Stimulated activated CD4-positive, alpha-beta T cell treated with anti-CD3 and anti-CD28 coated beads, Interleukin-2, amount 100 ng/mL, for 48 hours (primary cell): ENCODE data around the gene ASIC4.

Experiments
- DNase-seq, 2 donors: peaks; one replicate each; pipeline ENCODE4 v3.0.0-alpha.2; 2020

The ASIC4 gene, protein sequence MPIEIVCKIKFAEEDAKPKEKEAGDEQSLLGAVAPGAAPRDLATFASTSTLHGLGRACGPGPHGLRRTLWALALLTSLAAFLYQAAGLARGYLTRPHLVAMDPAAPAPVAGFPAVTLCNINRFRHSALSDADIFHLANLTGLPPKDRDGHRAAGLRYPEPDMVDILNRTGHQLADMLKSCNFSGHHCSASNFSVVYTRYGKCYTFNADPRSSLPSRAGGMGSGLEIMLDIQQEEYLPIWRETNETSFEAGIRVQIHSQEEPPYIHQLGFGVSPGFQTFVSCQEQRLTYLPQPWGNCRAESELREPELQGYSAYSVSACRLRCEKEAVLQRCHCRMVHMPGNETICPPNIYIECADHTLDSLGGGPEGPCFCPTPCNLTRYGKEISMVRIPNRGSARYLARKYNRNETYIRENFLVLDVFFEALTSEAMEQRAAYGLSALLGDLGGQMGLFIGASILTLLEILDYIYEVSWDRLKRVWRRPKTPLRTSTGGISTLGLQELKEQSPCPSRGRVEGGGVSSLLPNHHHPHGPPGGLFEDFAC

DNA sequence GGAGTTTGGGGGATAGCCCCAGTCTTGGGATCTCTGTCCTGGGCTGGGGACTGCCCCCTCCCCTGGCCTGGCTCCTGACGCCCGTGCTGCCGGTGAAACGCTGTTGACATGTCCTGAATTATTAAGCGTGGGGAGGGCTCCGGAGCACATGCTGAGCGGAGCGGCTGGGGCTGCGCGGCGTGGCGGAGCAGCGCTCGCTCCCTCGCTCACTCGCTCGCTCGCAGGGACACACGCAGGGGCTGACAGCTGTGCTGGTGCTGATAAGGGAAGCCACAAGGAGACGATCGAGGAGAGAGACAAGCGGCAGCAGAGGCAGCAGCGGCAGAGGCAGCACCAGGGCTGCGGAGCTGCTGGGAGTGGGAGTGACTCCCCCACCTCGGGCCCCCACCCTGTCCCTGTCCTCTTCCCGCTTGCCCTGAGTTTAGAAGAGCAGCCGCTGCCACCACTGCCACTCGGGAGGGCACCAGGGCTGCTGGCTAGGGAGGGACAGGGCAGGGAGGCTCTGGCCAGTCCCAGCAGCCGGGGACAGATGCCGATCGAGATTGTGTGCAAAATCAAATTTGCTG is at the start of gene ASIC4:
TSS of gene ASIC4 (plus strand) at position 287 of the 566 bp plus-strand sequence. CDS start at position 530, 243 bp downstream.
- DNase-seq, result no peak

DNA sequence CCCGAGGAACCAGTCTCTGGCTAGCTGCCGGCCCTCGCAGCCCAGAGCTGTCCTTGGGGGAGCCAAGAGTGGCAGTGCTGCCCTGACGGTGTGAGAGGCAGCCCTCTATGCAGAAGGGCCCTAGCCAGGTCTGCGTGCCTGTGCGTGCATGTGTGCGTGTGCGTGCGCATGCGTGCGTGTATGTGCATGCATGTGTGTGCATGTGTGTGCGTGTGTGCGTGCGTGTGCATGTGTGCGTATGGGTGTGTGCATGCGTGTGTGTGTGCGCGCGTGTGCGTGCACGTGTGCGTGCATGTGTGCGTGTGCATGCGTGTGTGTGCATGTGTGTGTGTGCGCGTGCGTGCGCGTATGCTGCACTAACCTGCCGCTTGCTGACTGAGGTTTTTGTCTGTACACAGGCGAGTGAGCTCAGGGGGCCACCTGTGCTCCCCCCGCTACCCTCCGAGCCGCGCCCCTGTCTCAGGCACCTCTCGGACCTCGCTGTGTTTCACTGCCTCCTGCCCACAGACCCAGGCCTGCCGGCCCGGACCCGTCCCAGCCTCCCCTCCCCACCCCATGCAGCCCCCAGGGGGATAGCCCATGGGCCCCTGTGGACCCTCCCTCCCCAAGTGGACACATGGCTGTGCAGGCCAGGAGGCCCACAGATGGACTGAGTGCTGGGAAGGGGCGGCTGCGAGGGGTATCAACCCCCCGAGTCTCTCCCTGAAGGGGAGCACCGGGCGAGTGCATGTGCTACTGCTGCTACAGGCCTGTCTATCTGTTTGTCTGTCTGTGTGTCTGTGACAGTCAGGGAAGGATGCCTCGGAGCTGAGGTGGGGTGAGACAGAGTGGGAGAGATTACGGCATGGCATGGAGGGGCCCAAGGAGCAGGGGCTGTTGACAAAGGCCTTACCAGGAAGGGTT is 48.4 kb upstream of the ASIC4 start:
- no peak for DNase-seq

DNA sequence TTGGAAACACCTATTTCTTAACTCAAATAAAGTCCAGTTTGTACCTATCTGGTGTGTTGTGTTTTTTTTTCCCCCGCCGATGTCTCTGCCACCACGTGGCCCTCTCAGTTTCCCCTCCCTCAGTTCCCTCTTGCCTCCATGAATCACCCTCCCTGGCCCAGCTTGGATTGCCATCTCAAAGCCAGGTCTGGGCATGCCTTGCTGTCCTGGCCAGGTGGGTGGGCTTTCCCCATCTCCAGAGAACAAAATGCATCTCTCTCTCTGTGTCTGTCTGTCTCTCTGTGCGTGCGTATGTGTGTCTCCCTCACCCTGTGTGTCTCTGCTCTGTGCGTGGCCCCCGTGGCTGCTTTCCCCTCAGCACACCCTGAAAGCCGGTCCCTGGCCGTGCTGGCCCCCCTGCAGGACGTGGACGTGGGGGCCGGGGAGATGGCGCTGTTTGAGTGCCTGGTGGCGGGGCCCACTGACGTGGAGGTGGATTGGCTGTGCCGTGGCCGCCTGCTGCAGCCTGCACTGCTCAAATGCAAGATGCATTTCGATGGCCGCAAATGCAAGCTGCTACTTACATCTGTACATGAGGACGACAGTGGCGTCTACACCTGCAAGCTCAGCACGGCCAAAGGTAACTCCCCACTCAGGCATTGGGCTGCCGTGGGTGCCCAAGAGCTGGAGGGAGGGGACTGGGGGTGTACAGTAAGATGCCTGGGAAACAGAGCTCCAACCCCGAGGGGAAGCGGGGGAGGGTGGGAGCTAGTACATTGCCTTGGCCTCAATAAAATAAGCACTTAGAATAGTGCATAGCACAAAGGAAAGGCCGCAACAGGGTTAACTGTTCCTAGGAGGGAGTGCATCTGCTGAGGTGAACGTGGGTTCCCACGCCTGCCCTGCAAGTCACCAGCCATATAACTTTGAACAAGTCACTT is 47.2 kb upstream of the ASIC4 start:
- no peak for DNase-seq

DNA sequence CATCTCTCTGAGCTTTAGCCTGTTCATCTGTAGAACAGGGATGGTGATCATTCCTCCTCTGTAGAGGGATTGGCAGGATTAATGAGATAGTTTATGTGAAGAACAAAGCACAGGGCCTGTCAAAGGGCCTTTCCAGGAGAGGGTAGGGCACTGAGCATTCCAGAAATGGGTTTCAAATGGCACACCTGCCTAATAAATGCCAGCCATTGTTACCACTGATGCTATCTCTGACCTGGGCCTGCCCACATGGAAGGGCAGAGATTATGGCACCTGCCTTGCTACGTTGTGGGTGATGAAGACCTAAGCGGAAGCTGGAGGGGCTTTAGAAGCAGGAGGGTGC is 46.6 kb upstream of the ASIC4 start:
- no peak for DNase-seq

DNA sequence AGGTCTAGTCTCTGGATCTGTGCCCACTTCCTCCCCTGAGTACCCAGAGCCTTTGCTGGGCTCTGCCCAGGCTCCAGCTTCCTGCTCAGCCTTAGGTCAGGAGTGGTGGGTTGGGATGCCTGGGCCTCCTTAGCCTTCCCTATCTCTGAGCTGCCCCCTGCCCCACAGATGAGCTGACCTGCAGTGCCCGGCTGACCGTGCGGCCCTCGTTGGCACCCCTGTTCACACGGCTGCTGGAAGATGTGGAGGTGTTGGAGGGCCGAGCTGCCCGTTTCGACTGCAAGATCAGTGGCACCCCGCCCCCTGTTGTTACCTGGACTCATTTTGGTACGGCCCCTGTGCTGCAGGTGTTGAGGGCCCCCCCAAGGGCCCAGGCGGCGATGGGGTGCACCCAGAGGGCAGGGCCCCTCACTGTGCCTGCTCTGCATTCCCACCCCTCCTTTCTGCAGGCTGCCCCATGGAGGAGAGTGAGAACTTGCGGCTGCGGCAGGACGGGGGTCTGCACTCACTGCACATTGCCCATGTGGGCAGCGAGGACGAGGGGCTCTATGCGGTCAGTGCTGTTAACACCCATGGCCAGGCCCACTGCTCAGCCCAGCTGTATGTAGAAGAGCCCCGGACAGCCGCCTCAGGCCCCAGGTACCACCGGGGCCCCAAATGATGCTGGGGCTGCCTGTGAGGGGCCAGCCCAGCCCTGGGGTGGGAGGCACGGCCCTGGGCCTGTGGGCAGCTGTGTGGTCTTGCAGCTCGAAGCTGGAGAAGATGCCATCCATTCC is 45.7 kb upstream of the ASIC4 start:
- no peak for DNase-seq

DNA sequence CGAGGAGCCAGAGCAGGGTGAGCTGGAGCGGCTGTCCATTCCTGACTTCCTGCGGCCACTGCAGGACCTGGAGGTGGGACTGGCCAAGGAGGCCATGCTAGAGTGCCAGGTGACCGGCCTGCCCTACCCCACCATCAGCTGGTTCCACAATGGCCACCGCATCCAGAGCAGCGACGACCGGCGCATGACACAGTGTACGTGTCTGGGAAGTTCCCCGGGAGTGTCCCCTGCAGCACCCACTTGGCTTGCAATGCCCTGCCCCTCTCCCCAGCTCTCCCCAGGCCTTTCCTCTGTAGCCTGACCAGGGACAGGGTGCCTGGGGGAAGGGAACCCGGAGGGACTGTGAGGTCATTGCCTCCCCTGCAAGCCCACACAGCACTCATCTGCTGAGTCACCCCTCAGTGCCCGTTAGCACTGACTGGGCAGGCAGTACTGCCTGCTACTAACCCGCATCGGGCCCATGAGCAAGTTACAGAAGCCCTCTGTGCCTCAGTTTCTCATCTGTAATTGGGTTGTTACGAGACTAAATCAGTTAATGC is 45.0 kb upstream of the ASIC4 start:
- no peak for DNase-seq

DNA sequence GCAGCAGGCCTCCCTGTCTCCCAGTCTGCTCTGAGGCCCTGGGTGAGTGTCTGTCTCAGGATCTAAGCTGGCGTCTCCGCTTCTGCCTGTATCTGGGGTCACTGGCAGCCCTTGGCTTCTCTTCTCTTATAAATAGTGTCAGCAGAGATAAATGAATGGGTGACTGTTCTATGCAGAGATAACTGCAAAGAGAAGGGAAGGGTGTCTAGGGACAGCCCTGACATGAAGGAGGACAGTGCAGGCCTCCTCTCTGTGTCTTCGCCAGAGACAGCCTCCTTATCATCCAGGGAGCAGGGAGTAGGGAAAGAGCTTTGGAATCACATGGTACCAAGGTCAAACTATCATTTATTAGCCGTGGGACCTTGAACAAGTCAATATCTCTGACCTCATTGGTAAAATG is 43.9 kb upstream of the ASIC4 start:
- DNase-seq, result no peak

DNA sequence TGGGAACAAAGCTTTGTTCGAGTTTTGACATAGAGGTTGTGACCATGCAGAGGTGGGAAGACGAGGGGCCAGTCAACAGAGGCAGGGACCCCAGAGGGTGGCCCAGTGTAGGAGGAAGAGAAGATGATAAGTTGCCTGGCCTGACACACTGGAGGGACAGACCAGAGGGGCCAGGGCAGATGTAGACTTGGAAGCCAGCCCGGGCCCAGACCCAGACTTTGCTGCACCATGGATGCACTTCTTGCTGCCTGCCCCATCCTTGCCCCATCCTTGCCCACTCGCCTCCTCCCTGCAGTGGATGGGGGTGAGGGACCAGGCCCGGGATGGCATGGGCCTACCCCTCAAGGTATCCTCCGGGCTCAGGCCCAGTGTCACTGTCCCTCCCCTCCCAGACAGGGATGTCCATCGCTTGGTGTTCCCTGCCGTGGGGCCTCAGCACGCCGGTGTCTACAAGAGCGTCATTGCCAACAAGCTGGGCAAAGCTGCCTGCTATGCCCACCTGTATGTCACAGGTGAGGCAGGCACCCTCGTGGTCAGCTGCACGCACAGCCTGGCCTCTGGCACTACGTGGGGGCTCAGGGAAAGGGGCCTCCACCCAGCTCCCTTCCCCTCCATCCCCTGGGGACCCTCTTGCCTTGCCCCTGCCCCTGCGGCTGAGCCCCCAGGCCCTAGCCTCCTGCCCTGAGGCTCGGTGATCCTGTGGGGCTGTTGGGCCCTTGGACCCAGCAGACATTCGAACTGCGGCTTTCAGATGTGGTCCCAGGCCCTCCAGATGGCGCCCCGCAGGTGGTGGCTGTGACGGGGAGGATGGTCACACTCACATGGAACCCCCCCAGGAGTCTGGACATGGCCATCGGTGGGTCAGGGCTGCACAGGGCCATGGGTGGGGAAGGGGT is 42.6 kb upstream of the ASIC4 start:
- no peak for DNase-seq

DNA sequence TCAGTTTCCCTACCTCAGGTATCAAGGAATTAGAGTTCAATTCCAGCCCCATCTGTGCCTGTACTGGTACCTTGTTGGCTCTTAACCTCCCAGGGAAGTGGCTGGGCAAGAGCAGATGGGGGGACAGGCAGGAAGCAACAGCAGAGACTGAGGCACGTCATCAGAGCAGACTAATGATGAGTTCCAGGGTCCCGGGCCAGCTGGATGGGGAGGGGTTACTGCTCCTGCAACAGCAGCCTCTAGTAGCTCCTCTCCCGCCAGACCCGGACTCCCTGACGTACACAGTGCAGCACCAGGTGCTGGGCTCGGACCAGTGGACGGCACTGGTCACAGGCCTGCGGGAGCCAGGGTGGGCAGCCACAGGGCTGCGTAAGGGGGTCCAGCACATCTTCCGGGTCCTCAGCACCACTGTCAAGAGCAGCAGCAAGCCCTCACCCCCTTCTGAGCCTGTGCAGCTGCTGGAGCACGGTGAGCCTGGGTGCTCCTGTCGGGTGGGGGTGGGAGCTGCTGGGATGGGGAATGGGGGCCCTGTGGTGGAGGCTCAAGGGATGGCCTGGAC is 41.6 kb upstream of the ASIC4 start:
- DNase-seq, result no peak

DNA sequence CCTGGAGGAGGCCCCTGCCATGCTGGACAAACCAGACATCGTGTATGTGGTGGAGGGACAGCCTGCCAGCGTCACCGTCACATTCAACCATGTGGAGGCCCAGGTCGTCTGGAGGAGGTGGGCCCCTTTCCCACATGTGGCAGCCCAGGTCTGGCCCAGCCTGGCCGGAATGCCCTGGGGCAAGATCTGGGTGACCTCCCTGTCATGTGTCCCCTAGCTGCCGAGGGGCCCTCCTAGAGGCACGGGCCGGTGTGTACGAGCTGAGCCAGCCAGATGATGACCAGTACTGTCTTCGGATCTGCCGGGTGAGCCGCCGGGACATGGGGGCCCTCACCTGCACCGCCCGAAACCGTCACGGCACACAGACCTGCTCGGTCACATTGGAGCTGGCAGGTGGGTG is 40.8 kb upstream of the ASIC4 start:
- DNase-seq, result no peak

DNA sequence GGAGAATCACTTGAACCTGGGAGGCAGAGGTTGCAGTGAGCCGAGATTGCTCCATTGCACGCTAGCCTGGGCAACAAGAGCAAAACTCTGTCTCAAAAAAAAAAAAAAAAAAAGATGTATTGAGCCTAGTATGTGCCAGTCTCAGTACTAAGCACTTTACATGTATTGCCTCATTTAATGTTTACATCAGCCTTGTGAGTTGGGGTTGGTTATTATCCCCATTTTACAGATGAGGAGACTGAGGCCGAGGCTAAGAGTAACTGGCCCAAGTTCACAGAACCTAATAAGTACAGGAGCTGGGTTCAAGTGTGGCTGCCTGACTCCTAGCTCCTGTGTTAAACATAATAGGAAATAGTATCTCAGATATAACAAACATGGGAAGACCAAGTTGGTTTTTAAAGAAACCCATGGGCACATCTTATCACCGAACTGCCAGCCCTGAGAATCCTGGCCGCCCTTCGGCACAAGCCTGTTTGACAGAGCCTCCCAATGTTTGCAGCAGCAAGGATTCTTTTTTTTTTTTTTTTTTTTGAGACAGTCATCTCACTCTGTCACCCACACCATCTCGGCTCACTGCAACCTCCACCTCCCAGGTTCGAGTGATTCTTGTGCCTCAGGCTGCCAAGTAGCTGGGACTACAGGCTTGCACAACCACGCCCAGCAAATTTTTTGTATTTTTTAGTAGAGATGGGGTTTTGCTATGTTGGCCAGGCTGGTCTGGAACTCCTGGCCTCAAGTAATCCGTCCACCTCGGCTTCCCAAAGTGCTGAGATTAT is 39.8 kb upstream of the ASIC4 start:
- DNase-seq, result no peak

DNA sequence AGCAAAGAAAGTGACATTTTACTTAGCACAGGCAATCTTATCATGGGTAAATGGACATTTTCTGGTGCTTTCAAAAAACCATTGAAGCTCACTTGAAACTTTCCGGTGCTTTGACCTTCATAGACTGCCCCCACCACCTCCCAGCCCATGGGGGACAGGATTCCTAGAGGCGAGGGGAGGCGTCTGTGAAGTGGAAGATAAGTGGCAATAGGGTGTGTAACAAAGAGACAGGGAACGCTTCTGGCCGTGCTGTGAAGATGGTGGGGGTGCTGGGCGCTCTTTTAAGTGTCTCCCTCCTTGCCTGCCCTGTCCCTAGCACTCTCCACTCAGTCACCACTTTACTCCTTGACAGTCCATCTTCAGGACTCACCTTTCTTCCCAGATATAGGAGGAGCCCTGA is 39.0 kb upstream of the ASIC4 start:
- DNase-seq, result no peak

DNA sequence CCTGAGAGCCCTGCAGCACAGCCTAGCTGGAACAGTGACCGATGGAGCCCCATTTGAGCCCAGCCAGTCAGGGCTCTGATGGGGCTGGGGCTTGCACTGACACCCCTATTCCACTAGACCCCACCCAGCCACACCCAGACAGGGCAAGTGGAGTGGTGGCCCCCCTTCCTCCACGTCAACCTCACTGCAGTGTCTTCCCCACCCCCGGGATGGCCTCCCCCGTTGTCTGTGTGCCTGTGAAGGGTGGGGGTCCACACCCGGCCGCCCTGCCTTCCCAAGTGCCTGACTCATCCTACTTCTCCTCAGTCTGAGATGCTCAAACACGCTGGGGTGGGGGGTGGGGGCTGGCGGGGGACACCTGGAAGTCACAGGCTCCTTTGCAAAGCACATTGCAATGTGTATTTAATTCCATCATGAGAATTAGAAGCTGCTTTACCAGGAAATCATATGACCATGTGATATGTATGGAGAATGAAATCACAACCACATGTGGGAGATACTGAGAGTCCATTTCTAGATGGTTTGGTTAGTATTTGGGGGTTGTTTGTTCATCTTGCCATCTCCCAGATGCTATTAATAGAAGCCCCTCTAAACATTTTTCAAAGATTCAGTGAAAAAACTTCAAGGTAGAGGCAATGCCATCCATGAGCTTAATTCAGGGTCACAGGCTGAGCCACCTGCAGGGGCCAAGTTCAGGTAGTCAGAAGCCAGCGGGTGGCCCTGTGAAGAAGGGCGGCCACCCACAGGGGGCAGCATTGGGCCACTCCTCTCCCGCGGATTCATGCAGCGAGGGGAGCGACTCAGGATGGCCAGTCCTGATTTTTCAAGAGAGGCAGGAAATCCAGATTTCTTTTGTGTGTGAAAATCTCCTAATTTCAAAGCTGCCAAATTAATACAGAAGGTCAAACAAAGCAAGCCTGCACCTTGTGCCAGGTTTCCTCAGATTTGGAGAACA is 38.3 kb upstream of the ASIC4 start:
- peak; percentile 60 to 72 for DNase-seq

DNA sequence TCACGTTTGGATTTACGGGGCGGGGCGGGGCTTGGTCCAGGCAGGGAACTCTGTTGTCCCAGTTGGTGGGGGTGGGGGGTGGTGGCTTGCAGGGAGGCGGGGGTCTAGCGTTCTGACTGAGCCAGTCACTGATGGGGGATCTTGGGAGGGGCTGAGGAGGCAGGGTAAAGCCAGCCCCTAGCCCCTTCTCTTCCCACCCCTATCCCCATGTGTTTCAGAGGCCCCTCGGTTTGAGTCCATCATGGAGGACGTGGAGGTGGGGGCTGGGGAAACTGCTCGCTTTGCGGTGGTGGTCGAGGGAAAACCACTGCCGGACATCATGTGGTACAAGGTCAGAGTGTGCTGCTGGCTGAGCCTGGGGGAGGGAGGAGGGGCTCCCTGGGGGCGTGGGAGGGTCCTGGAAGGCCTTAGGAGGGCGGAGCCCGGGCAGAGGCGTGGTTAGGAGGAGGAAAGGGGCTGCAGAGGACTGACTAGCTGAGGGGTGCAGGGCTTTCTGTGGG is 37.6 kb upstream of the ASIC4 start:
- DNase-seq, result no peak

DNA sequence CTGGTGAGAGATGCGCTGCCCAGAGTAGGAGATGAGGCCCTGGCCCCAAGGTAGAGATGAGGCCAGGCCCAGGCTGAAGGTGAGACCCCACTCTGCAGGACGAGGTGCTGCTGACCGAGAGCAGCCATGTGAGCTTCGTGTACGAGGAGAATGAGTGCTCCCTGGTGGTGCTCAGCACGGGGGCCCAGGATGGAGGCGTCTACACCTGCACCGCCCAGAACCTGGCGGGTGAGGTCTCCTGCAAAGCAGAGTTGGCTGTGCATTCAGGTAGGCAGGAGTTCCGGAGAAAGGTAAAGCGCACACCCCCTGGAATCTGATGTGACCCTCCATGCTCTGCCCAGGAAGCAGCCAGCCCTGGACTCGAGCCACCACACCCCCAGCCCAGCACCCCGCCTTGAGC is 37.1 kb upstream of the ASIC4 start:
- DNase-seq, result no peak

DNA sequence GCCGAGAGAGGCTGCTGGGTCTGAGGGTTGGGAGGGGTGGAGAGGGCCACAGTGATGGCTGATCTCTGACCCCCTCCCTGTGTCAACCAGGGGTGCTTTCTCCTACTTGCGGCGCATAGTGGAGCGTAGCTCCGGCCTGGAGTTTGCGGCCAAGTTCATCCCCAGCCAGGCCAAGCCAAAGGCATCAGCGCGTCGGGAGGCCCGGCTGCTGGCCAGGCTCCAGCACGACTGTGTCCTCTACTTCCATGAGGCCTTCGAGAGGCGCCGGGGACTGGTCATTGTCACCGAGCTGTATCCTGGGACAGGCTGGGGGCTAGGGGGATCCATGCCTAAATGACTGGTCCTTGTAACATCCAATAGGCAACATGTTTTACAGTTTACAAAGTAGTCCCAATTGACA is 36.5 kb upstream of the ASIC4 start:
- no peak for DNase-seq

DNA sequence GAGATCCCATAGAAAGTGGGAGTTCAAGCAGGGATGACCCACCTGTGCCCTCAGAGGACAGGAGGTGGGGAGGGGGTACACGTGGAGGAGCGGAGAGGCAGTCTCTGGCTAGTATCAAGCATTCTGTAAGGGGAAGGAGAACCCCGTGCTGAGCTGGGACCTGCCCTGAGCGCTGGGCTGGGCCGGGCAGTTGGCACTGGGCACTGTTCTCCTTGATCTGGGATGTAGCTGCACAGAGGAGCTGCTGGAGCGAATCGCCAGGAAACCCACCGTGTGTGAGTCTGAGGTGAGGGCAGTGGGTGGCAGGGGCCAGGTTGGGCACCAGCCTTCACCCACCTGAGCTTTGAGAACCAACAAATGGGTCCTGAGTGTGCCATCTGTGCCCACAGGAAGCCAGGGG is 35.4 kb upstream of the ASIC4 start:
- DNase-seq, result no peak

DNA sequence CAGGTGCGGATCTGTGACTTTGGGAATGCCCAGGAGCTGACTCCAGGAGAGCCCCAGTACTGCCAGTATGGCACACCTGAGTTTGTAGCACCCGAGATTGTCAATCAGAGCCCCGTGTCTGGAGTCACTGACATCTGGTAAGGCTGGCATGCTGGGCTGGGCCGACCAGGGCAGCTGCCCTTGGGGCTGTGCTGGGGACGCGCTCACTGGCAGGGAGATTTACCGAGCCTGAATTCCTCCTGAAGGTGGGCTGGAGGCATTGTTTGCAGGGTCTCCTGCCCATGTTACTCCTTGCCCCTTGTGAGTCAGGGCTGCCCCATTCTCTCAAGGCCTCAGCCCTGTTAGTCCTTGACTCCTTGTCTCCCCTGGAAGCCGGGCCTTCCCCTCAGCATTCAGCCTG is 34.3 kb upstream of the ASIC4 start:
- no peak for DNase-seq
